Testis (tissue), 2 donors: ENCODE data around the gene DTD2.

Experiments used
- POLR2A ChIP-seq: fragments of 450-650 bp; IDR thresholded peaks from one replicate; pipeline ENCODE4 v1.6.1; 2017; ENCODE audit warnings: antibody characterized with exemption, mild to moderate bottlenecking, moderate library complexity
- TF ChIP-seq, protein P1 (sequence below), 3 experiments: fragments of 450-650 bp in 2 of 3; fragments of 200-600 bp in 1 of 3; sonication (generic) in 1 of 3; IDR thresholded peaks; one replicate each; pipeline ENCODE4 v1.5.1; 2016 to 2019; ENCODE audit warnings: antibody characterized with exemption in 3 of 3, mild to moderate bottlenecking in 2 of 3, moderate library complexity in 1 of 3

DNA sequence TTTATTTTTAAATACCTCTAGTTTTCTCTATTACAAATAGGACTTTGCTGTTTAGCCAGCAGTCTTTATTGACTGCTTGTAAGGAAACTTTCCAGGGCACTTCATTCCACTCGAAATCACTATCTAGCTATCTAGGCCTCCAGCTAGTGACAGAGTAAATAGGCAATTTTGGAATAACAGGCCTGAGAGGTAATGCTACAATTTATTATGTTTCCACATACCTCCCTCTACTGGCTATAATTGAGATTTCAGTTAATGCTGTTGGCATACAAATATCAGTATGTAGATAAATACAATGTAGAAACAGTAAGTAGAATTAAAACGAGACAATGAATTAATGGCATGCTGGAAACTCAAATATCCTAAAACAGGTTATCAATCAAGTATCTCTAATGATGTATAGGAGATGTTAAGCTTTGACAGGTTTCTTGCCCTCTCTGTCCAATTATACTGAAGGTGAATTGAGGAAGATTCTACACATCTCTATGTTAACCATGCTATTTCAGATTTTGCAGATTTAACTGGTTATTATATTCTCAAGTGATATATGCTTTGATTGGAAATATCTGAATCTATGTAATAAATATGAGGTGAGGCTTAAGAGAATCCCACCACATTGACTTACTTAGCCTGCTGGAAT, 7.2 kb downstream of the DTD2 start:
- TF ChIP-seq, protein P1, sequence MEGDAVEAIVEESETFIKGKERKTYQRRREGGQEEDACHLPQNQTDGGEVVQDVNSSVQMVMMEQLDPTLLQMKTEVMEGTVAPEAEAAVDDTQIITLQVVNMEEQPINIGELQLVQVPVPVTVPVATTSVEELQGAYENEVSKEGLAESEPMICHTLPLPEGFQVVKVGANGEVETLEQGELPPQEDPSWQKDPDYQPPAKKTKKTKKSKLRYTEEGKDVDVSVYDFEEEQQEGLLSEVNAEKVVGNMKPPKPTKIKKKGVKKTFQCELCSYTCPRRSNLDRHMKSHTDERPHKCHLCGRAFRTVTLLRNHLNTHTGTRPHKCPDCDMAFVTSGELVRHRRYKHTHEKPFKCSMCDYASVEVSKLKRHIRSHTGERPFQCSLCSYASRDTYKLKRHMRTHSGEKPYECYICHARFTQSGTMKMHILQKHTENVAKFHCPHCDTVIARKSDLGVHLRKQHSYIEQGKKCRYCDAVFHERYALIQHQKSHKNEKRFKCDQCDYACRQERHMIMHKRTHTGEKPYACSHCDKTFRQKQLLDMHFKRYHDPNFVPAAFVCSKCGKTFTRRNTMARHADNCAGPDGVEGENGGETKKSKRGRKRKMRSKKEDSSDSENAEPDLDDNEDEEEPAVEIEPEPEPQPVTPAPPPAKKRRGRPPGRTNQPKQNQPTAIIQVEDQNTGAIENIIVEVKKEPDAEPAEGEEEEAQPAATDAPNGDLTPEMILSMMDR (IDR thresholded peaks at IDR 0.05): peak; percentile 34 to 58 (median 49)
- TF ChIP-seq POLR2A: no peak
